IMR-90 (cell line): ENCODE results near the gene KNG1. TPM values are rescaled to one million over a fixed set of nuclear protein-coding genes. Genes with fewer than 3 reads are reported as not detected.

Experiments
- ATAC-seq: fragments of 200-7000 bp; cut with Tn5 transposase; 2 replicates; pipeline ENCODE4 v1.9.1; 2020; ENCODE audit warnings: low read depth, mild to moderate bottlenecking, moderate library complexity
- BruUV-seq: library from RNA; stranded (reverse); fragments of 400-500 nt; replicated peaks from 2 replicates; lab custom pipeline; 2021; lab: Mats Ljungman, UMichigan
- CTCF ChIA-PET: fragments of 300-600 bp; formaldehyde crosslinking; extraction: SDS; loops from one replicate; lab custom pipeline; 2021; ENCODE audit warnings: antibody characterized with exemption; lab: Yijun Ruan, JAX
- POLR2A ChIA-PET: fragments of 300-600 bp; sonication (Branson Sonifier 250); formaldehyde crosslinking; loops from one replicate; lab custom pipeline; 2022; ENCODE audit warnings: antibody characterized with exemption; ENCODE audit not compliant: unreplicated experiment; lab: Charles Lee
- DNase-seq: peaks from one replicate; pipeline ENCODE4 v3.0.0; 2013
- H2AFZ ChIP-seq: replicated peaks from 2 replicates; pipeline ENCODE3; 2013; ENCODE audit warnings: low read length, mild to moderate bottlenecking; ENCODE audit not compliant: poor library complexity
- H2AK5ac ChIP-seq: 2 replicates; pipeline ENCODE4 v1.6.1; 2013; ENCODE audit warnings: low read depth, low read length, inconsistent platforms
- H2AK9ac ChIP-seq: replicated peaks from 2 replicates; pipeline ENCODE3; 2013; ENCODE audit warnings: mild to moderate bottlenecking, low read depth, low read length, moderate library complexity; ENCODE audit not compliant: poor library complexity
- H2BK120ac ChIP-seq: 2 replicates; pipeline ENCODE4 v1.6.1; 2013; ENCODE audit warnings: low read depth, low read length, inconsistent platforms
- H2BK15ac ChIP-seq: 3 replicates; pipeline ENCODE4 v1.6.1; 2013; ENCODE audit warnings: low read depth, low read length, inconsistent platforms
- H2BK20ac ChIP-seq: 2 replicates; pipeline ENCODE4 v1.6.1; 2013; ENCODE audit warnings: low read depth, mild to moderate bottlenecking, inconsistent platforms, low read length, moderate library complexity
- H2BK5ac ChIP-seq: 2 replicates; pipeline ENCODE4 v1.6.1; 2013; ENCODE audit warnings: mild to moderate bottlenecking, low read depth, low read length, inconsistent platforms; ENCODE audit not compliant: poor library complexity, severe bottlenecking
- H3K14ac ChIP-seq: replicated peaks from 2 replicates; pipeline ENCODE4 v1.6.1; 2013; ENCODE audit warnings: low read depth, low read length, inconsistent platforms
- H3K18ac ChIP-seq: 2 replicates; pipeline ENCODE4 v1.6.1; 2013; ENCODE audit warnings: low read depth, low read length, control low read depth
- H3K23ac ChIP-seq: 2 replicates; pipeline ENCODE4 v1.6.1; 2013; ENCODE audit warnings: low read depth, low read length, inconsistent platforms
- H3K27ac ChIP-seq: 2 replicates; pipeline ENCODE4 v1.5.1; 2013; ENCODE audit warnings: mild to moderate bottlenecking, control low read depth, low read length; ENCODE audit not compliant: insufficient read depth
- H3K27me3 ChIP-seq: 2 replicates; pipeline ENCODE4 v1.6.1; 2013; ENCODE audit warnings: low read length; ENCODE audit not compliant: control insufficient read depth, insufficient read depth
- H3K36me3 ChIP-seq: 2 replicates; pipeline ENCODE4 v1.6.1; 2013; ENCODE audit warnings: low read length, mixed read lengths; ENCODE audit not compliant: control insufficient read depth, insufficient read depth
- H3K4ac ChIP-seq: 2 replicates; pipeline ENCODE4 v1.6.1; 2013; ENCODE audit warnings: low read depth, low read length, inconsistent platforms
- H3K4me1 ChIP-seq: 2 replicates; pipeline ENCODE4 v1.6.1; 2013; ENCODE audit warnings: low read length, mixed read lengths; ENCODE audit not compliant: control insufficient read depth, insufficient read depth
- H3K4me2 ChIP-seq: 2 replicates; pipeline ENCODE4 v1.6.1; 2013; ENCODE audit warnings: low read depth, mild to moderate bottlenecking, control low read depth, low read length, moderate library complexity
- H3K4me3 ChIP-seq: 2 replicates; pipeline ENCODE4 v1.5.1; 2013; ENCODE audit warnings: low read depth, mild to moderate bottlenecking, control low read depth, low read length, moderate library complexity; ENCODE audit not compliant: insufficient read depth
- H3K56ac ChIP-seq: 2 replicates; pipeline ENCODE4 v1.6.1; 2013; ENCODE audit warnings: low read length, inconsistent platforms; ENCODE audit not compliant: insufficient read depth; ENCODE audit errors: extremely low read depth
- H3K79me1 ChIP-seq, 2 experiments: 2 replicates each; pipeline ENCODE4 v1.6.1; 2013; ENCODE audit warnings: low read length in 2 of 2, inconsistent platforms in 1 of 2, low read depth in 1 of 2
- H3K9ac ChIP-seq: 2 replicates; pipeline ENCODE4 v1.6.1; 2013; ENCODE audit warnings: low read depth, low read length, control low read depth
- H3K9me1 ChIP-seq: 2 replicates; pipeline ENCODE4 v1.6.1; 2013; ENCODE audit warnings: low read length, inconsistent platforms; ENCODE audit not compliant: insufficient read depth
- H3K9me3 ChIP-seq: 2 replicates; pipeline ENCODE4 v1.6.1; 2013; ENCODE audit warnings: low read length; ENCODE audit not compliant: control insufficient read depth, insufficient read depth
- H4K20me1 ChIP-seq: 2 replicates; pipeline ENCODE4 v1.6.1; 2013; ENCODE audit warnings: low read length, inconsistent platforms; ENCODE audit not compliant: insufficient read depth
- H4K5ac ChIP-seq: 2 replicates; pipeline ENCODE4 v1.6.1; 2013; ENCODE audit warnings: mild to moderate bottlenecking, low read depth, low read length, control low read depth
- H4K8ac ChIP-seq, 2 experiments: 2 replicates each; pipeline ENCODE4 v1.6.1; 2013; ENCODE audit warnings: low read depth in 2 of 2, low read length in 2 of 2, control low read depth in 1 of 2, inconsistent platforms in 1 of 2
- H4K91ac ChIP-seq: 2 replicates; pipeline ENCODE4 v1.6.1; 2013; ENCODE audit warnings: low read depth, low read length, inconsistent platforms; ENCODE audit not compliant: insufficient read depth
- BHLHE40 ChIP-seq: fragments of 150-350 bp; IDR thresholded peaks from 2 replicates; pipeline ENCODE4 v1.6.1; 2016; ENCODE audit warnings: mild to moderate bottlenecking, low read depth, low read length
- CEBPB ChIP-seq: IDR thresholded peaks from 2 replicates; pipeline ENCODE4 v1.6.1; 2012; ENCODE audit warnings: low read depth, low read length, improper control_type of control experiment
- CHD1 ChIP-seq: IDR thresholded peaks from 2 replicates; pipeline ENCODE4 v1.6.1; 2012; ENCODE audit warnings: low read depth, low read length, improper control_type of control experiment
- CTCF ChIP-seq: conservative IDR thresholded peaks from 2 replicates; pipeline ENCODE4 v1.5.1; 2012; ENCODE audit warnings: mild to moderate bottlenecking, low read depth, low read length, improper control_type of control experiment
- ELK1 ChIP-seq: fragments of 150-350 bp; IDR thresholded peaks from 2 replicates; pipeline ENCODE4 v1.6.1; 2016; ENCODE audit warnings: low read depth, mild to moderate bottlenecking, low read length, moderate library complexity, borderline replicate concordance
- FOS ChIP-seq: fragments of 150-350 bp; IDR thresholded peaks from 2 replicates; pipeline ENCODE4 v1.6.1; 2016; ENCODE audit warnings: low read depth, low read length
- MAFK ChIP-seq: IDR thresholded peaks from 2 replicates; pipeline ENCODE4 v1.6.1; 2012; ENCODE audit warnings: low read depth, low read length, improper control_type of control experiment
- MAZ ChIP-seq: IDR thresholded peaks from 2 replicates; pipeline ENCODE4 v1.6.1; 2012; ENCODE audit warnings: low read depth, mild to moderate bottlenecking, low read length, improper control_type of control experiment, moderate library complexity, borderline replicate concordance
- MXI1 ChIP-seq: IDR thresholded peaks from 2 replicates; pipeline ENCODE4 v1.6.1; 2012; ENCODE audit warnings: low read depth, mild to moderate bottlenecking, low read length, moderate library complexity, borderline replicate concordance
- NFE2L2 ChIP-seq: fragments of 150-350 bp; IDR thresholded peaks from 2 replicates; pipeline ENCODE4 v1.6.1; 2016; ENCODE audit warnings: low read depth, mild to moderate bottlenecking, low read length
- POLR2A ChIP-seq: IDR thresholded peaks from 2 replicates; pipeline ENCODE4 v1.6.1; 2012; ENCODE audit warnings: mild to moderate bottlenecking, low read depth, low read length
- RAD21 ChIP-seq: IDR thresholded peaks from 2 replicates; pipeline ENCODE4 v1.6.1; 2012; ENCODE audit warnings: low read length, improper control_type of control experiment
- RCOR1 ChIP-seq: IDR thresholded peaks from 2 replicates; pipeline ENCODE4 v1.6.1; 2012; ENCODE audit warnings: mild to moderate bottlenecking, low read length, improper control_type of control experiment; ENCODE audit not compliant: insufficient replicate concordance
- RFX5 ChIP-seq: IDR thresholded peaks from 2 replicates; pipeline ENCODE4 v1.8.0; 2012; ENCODE audit warnings: low read depth, mild to moderate bottlenecking, low read length, moderate library complexity
- SMC3 ChIP-seq: fragments of 150-350 bp; IDR thresholded peaks from 2 replicates; pipeline ENCODE4 v1.6.1; 2016; ENCODE audit warnings: low read depth, mild to moderate bottlenecking, antibody characterized with exemption, low read length, moderate library complexity
- USF2 ChIP-seq: fragments of 150-350 bp; IDR thresholded peaks from 2 replicates; pipeline ENCODE4 v1.6.1; 2017; ENCODE audit warnings: mild to moderate bottlenecking, antibody characterized with exemption, low read length, low read depth
- WGBS, 2 experiments: methylation state at CpG; one replicate each; pipeline versions ENCODE4 v1.1.5 to v1.1.7; 2013; ENCODE audit warnings: missing lambda C conversion rate in 2 of 2; ENCODE audit not compliant: insufficient read length in 1 of 2; ENCODE audit errors: extremely low coverage in 2 of 2; 5-methylcytosine and 5-hydroxymethylcytosine counted together
- dilution Hi-C: fragments of 300-500 bp; cut with HindIII; formaldehyde crosslinking; loops from one replicate; pipeline ENCODE4 v1.14.3; 2018; ENCODE audit warnings: low sequenced_read_pairs; ENCODE audit not compliant: unreplicated experiment
- in situ Hi-C: fragments of 300-500 bp; cut with MboI; formaldehyde crosslinking; loops from 3 replicates; pipeline ENCODE4 v1.14.3; 2019; ENCODE audit warnings: low sequenced_read_pairs, inconsistent platforms, mixed read lengths
- intact Hi-C: fragments of 100-400 bp; cut with micrococcal nuclease; formaldehyde crosslinking; loops from 2 replicates; pipeline ENCODE4 v1.10.0; 2022
- polyA plus RNA-seq, 3 experiments: library from polyadenylated mRNA; depleted of rRNA; stranded (reverse); fragments of >200 nt; gene quantifications; 2 replicates each; pipeline ENCODE4 v1.2.3, GENCODE V29; 2012; ENCODE audit warnings: low replicate concordance in 1 of 3
- total RNA-seq: library from RNA; depleted of rRNA; stranded (reverse); fragments of >200 nt; gene quantifications from 2 replicates; pipeline ENCODE4 v1.2.3, GENCODE V29; 2012

KNG1 gene
- total and polyA plus RNA-seq, 2 of the 4 experiments (the other 2 are of a cell fraction) = not detected

DNA sequence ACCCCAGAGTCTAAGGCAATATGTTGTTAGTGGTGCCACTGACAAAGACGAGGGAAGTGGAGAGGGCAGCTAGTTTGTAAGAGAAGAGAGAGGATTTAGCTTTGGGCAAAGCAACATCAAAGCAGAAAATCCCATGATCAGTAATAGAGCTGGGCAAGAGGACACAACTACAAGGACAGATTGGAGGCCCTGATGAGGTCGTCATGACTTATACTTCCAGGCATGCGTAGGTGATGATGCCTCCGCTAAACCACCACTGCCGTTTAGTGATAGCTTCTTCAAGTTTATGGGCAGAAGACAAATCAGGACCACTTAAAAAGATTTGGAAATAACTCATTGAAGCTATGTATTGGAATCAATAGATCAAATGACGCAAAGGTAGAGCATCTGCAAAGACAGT, 48.7 kb upstream of the KNG1 start:
- ChIA-PET CTCF (no interaction called here), POLR2A (no interaction called here)
- Histone ChIP-seq H3K14ac (no peak overlapping the region), H3K79me1 (no peaks in the 10 kb centered on the region), H2AK9ac (no peak overlapping the region), H4K5ac (no peak overlapping the region), H3K18ac (no peak overlapping the region), H3K4ac (no peak overlapping the region), H2AK5ac (no peak overlapping the region), H3K9me1 (no peaks in the 10 kb centered on the region), H3K27ac (no peak overlapping the region), H3K56ac (no peak overlapping the region), H3K9me3 (no peaks in the 10 kb centered on the region), H4K8ac (no peak overlapping the region), H2BK20ac (no peak overlapping the region), H2BK5ac (no peak overlapping the region), H3K27me3 (peaks cover 20% of the 10 kb centered on the region), H3K23ac (no peak overlapping the region), H3K9ac (no peak overlapping the region), H2BK120ac (no peak overlapping the region), H2BK15ac (no peak overlapping the region), H2AFZ (no peak overlapping the region), H3K4me1 (no peaks in the 10 kb centered on the region), H4K91ac (no peak overlapping the region), H3K36me3 (no peaks in the 10 kb centered on the region), H4K20me1 (no peaks in the 10 kb centered on the region), H3K4me2 (no peak overlapping the region), H3K4me3 (no peak overlapping the region)
- no peak for TF ChIP-seq CHD1
- TF ChIP-seq RAD21 = no peak
- no peak for TF ChIP-seq RCOR1
- no peak for TF ChIP-seq ELK1
- no peak for TF ChIP-seq USF2
- TF ChIP-seq CEBPB = no peak
- TF ChIP-seq FOS = no peak
- no peak for TF ChIP-seq MXI1
- no peak for TF ChIP-seq NFE2L2
- TF ChIP-seq MAFK = no peak
- TF ChIP-seq MAZ = no peak
- no peak for TF ChIP-seq SMC3
- no peak for TF ChIP-seq CTCF
- no peak for TF ChIP-seq RFX5
- no peak for TF ChIP-seq POLR2A
- TF ChIP-seq BHLHE40 = no peak
- no peak for ATAC-seq
- in situ Hi-C loops (no loop called here), intact Hi-C loops (no loop called here), dilution Hi-C loops (no loop called here)
- DNase-seq = no peak
- no CpG with 5 or more reads among the region's 6 CpGs for WGBS, 2 experiments
- no TSS peak for BruUV-seq
